Measurements from ENCODE around the gene RBBP4. TPM values are rescaled to one million over a fixed set of nuclear protein-coding genes. Genes with fewer than 3 reads are reported as not detected.
A peak's percentile ranks its signal among the peaks of the same experiment; 100 is the strongest.
"Not testable (repeated sequence)": the region's sequence is repeated elsewhere in the genome, so short reads cannot be mapped to it uniquely, and the experiment has no call there.

Gene RBBP4
- total and polyA plus RNA-seq, 7 donors: 54.1 to 118 (median 91.8) TPM

DNA sequence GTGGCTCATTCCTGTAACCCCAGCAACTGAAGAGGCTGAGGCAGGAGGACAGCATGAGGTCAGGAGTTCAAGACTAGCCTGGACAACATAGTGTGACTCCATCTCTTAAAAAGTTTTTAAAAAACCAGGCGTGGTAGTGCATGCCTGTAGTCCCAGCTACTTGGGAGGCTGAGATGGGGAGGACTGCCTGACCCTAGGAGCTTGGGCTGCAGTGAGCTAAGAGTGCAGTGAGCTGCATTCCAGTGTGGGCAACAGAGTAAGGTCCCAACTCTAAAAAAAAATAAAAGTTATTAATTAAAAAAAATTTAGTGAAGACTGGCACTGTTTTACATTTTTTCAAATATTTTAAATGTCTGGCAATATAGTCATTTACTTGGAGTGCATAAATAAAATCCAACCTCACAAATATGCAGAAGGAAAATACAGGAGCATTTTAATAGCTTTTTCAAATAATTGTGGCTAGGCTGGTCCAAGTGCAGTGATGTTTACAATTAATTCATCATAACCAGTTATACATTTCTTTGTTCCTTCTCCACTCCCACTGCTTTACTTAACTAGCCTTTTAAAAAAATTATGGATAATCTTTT lies 11.4 kb upstream of the RBBP4 start:
- no peaks in the 10 kb centered on the region for H3K9me3 ChIP-seq
- no peak overlapping the region for H3K4me3 ChIP-seq
- H3K27ac ChIP-seq: no peak overlapping the region
- WGBS, 2 donors: 95 to 97% methylated on average over 1 of the region's 1 CpG
- no peaks in the 10 kb centered on the region for H3K4me1 ChIP-seq
- DNase-seq: no peak
- TF ChIP-seq POLR2A (IDR thresholded peaks at IDR 0.05) (no peak), EP300 (IDR thresholded peaks at IDR 0.05) (no peak), POLR2AphosphoS5 (IDR thresholded peaks at IDR 0.05) (no peak), CTCF (IDR thresholded peaks at IDR 0.05) (no peak)
- intact Hi-C loops (cut with DNase I): no loop called here
- H3K36me3 ChIP-seq: no peaks in the 10 kb centered on the region
- no peaks in the 10 kb centered on the region for H3K27me3 ChIP-seq

DNA sequence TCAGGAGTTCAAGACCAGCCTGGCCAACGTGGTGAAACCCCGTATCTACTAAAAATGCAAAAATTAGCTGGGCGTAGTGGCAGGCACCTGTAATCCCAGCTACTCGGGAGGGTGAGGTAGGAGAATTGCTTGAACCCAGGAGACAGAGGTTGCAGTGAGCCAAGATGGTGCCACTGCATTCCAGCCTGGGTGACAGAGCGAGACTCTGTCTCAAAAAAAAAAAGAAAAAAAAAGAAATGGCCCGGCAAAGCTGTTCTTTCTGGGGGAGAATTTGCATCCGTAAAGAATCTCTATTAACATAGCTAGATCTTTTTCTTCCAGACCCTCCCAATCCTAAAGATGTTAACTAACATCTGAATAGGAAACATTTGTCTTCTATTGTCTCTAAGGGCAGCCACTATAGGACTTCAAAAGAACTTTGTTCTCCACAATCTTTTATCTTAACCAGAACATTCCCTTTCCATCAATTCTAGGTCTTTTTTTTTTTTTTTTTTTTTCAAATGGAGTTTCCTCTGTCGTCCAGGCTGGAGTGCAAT lies 8.6 kb upstream of the RBBP4 start:
- H3K36me3 ChIP-seq; H3K27me3 ChIP-seq; H3K9me3 ChIP-seq; H3K4me3 ChIP-seq; H3K4me1 ChIP-seq; H3K27ac ChIP-seq; intact Hi-C loops (cut with DNase I); DNase-seq: not testable (repeated sequence)
- 84 to 88% methylated on average over 8 of the region's 8 CpGs for WGBS, 2 donors

GRCh38 chr1:32644426-32644825 lies 6.6 kb upstream of the RBBP4 start:
- TF ChIP-seq POLR2AphosphoS5 (IDR thresholded peaks at IDR 0.05) (no peak), EP300 (IDR thresholded peaks at IDR 0.05) (no peak), POLR2A (IDR thresholded peaks at IDR 0.05) (no peak), CTCF (IDR thresholded peaks at IDR 0.05) (no peak)
- WGBS, 2 donors: 39 to 83% methylated on average over 4 of the region's 4 CpGs
- H3K27me3 ChIP-seq: no peaks in the 10 kb centered on the region
- H3K4me3 ChIP-seq: no peak overlapping the region
- H3K9me3 ChIP-seq: no peaks in the 10 kb centered on the region
- peaks cover 0 to 24% (median 11%) of the 10 kb centered on the region in 4 donors for H3K4me1 ChIP-seq
- no peak for DNase-seq
- intact Hi-C loops (cut with DNase I): no loop called here
- H3K36me3 ChIP-seq: peaks cover 0 to 3% (median 0%) of the 10 kb centered on the region in 4 donors
- no peak overlapping the region for H3K27ac ChIP-seq

- intact Hi-C loops (cut with DNase I): no loop called here
- Histone ChIP-seq H3K4me3 (no peak overlapping the region), H3K36me3 (peaks cover 0 to 9% (median 0%) of the 10 kb centered on the region in 4 donors), H3K9me3 (no peaks in the 10 kb centered on the region), H3K27me3 (no peaks in the 10 kb centered on the region), H3K27ac (no peak overlapping the region), H3K4me1 (peaks cover 0 to 38% (median 25%) of the 10 kb centered on the region in 4 donors)
- no peak for TF ChIP-seq CTCF (IDR thresholded peaks at IDR 0.05)
- no peak for TF ChIP-seq EP300 (IDR thresholded peaks at IDR 0.05)
- TF ChIP-seq POLR2A (IDR thresholded peaks at IDR 0.05): no peak
- TF ChIP-seq POLR2AphosphoS5 (IDR thresholded peaks at IDR 0.05): no peak
- no peak for DNase-seq
- 86 to 87% methylated on average over 6 of the region's 6 CpGs for WGBS, 2 donors
These were observed 3.5 kb upstream of the RBBP4 start for GRCh38 chr1:32647308-32648134.

DNA sequence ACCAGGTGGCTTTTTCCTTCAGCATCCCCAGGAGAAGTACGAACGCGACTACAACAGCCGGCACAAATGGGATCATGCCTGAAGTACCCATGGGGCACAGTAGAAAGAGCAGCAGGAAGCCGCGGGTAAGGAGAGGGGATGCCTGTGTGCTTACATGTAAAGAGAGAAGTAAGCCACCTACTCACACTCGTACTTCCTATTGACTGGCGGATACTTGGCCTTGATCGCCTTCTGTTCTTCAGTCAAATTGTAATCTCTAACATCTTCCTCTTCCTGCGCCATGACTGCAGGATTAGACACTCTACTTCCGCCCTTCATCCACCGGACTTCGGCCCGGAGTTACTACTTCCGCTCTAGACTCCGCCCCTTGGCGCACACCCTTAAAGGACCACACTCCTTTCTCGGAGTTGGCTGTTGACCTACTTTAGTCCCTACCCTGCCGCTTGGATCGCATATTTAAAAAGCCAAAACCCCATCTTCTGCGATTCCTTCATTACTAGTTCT lies 708 bp upstream of the RBBP4 start, which contains the start of gene ZBTB8OS:
TSS of gene ZBTB8OS (minus strand) at position 303 of the 504 bp plus-strand sequence. CDS start at position 282, 21 bp downstream.
- peaks cover 0 to 60% (median 41%) of the 10 kb centered on the region in 4 donors for H3K4me1 ChIP-seq

More for the DNA sequence above, 708 bp upstream of the RBBP4 start, which contains the start of gene ZBTB8OS:
- Histone ChIP-seq H3K27me3 (no peaks in the 10 kb centered on the region), H3K4me3 (peak within 1 kb of the TSS; percentile 63 to 77 (median 70)), H3K27ac (peak within 1 kb of the TSS; percentile 94 to 99 (median 97)), H3K36me3 (peaks cover 0 to 34% (median 14%) of the 10 kb centered on the region in 4 donors), H3K9me3 (no peaks in the 10 kb centered on the region)
- DNase-seq: peak; percentile 97
- 0 to 1% methylated on average over 21 of the region's 21 CpGs for WGBS, 2 donors
- peak; percentile 50 to 66 for TF ChIP-seq POLR2A (IDR thresholded peaks at IDR 0.05)
- peak; percentile 71 to 88 (median 78) for TF ChIP-seq POLR2AphosphoS5 (IDR thresholded peaks at IDR 0.05)
- no peak for TF ChIP-seq EP300 (IDR thresholded peaks at IDR 0.05)
- intact Hi-C loops (cut with DNase I): loop anchor here (2.0 to 5.0 kb wide), 3 partner anchors 52 to 167 kb away; partner anchors contain the start of genes S100PBP, SYNC and YARS1
